Globus pallidus (tissue), 1 donor: Measurements from ENCODE around the gene ADAT3.

Experiments
- DNase-seq: peaks from one replicate; pipeline ENCODE4 v3.0.0-alpha.2; 2015; ENCODE audit warnings: low spot score

Gene ADAT3

DNA sequence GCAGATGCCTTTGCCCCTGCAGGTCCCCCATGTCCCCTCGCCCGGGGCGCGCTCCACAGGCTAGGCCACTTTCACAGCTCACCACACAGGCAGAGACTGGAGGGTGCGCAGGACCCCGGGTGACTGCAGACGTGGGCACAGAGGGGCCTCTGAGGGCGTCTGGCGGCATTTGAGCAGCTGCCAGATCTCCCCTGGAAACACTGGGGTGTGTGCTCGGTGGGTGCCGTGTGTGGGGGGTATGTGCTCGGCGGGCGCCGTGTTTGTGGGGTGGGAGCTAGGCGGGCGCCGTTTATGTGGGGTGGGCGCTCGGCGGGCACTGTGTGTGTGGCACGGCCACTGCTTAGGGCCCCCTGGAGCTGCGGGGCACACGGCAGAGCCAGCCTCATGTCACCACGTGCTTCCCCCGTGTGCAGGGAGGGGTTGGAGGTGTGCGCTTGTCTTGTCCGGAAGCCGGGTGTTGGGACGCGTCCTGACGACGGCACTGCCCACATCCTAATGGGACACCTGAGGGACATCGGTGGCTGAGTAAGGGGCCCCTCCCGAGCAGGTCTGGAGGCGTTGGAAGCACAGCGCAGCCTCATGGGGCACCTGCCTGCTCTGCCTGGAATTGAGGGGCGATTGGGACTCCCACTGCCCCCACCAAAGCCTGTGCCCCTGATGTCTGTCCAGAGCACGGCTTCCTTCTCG lies 52.5 kb downstream of the ADAT3 start:
- DNase-seq: no peak

GRCh38 chr19:1959928-1960589 lies 54.9 kb downstream of the ADAT3 start:
- no peak for DNase-seq

- DNase-seq: no peak
These were observed 56.0 kb downstream of the ADAT3 start for GRCh38 chr19:1961000-1961883.

DNA sequence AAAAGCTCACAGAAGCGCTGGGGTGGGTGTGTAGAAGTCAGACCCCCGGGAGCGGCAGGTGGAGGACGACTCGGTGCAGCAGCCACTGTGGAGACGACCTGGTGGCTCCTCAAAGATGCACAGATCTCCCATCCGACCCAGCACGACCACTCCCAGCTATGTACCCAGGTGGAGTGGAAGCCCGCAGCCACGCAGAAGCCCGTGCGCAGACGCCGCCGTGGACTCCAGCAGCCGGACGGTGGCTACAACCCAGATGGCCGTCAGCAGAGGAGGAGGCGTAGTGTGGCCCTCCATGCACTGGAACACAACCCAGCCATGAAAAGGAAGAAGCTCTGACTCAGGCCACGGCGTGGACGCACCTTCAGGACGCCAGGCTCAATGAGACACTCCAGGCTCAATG lies 57.5 kb downstream of the ADAT3 start:
- DNase-seq: no peak
